Stimulated activated CD4-positive, alpha-beta T cell treated with anti-CD3 and anti-CD28 coated beads, Interleukin-15, amount 100 ng/mL, for 24 hours (primary cell): Measurements from ENCODE around the gene ALK.

ENCODE experiments used
- DNase-seq: peaks from one replicate; pipeline ENCODE4 v3.0.0-alpha.2; 2020

Gene ALK

GRCh38 chr2:29522951-29523669 is 398.3 kb downstream of the ALK start:
- no peak for DNase-seq

DNA sequence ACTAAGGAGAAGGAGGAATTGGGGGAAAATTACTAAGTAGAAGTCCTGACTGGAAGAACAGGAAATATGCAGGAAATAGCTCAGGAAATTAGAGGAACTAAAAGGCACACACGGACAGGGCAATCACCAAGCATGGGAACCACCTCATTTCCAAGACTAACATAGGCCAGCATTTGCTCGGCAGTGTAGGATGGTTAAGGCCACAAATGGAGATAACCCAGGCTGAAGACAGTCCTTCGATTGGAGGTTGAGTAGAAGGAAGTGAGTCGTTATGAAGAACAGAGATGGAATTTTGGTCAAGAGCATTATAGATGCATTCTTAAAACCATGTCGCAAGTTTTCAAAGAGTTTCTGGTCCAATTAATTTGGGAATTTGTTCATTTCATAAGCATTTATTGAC is 401.4 kb downstream of the ALK start:
- DNase-seq: no peak

GRCh38 chr2:29519338-29519925 is 402.0 kb downstream of the ALK start:
- no peak for DNase-seq

DNA sequence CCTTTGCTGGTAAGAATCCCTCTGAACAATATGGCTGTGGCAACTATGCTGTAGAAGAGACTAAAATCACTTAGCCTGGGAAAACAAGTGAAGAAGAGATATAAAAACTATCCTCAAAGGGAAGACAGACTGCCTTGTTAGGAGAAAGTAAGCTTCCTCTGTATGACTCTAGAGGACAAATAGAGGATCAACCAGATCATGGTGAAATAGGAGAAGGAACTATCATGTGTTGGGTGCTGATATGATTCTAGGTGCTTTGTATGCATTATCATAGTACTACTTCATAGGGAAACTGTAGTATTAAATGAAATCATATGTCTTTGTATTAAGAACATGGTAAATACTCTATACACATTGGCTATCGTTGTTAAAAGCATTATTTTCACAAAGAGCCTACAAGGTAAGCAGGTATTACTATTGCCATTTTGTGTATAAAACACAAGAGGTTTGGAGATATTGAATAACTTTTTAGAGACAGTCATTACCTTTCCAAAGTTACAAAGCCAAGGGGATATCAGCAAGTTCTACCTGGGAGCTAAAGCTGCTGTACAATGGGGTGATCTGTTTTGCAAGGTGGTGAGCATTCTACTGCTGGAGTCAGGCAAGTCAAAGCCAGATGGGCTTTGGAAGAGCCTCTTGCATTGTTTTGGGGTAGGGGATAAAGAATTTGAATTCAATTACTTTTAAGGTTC is 402.6 kb downstream of the ALK start:
- DNase-seq: no peak

DNA sequence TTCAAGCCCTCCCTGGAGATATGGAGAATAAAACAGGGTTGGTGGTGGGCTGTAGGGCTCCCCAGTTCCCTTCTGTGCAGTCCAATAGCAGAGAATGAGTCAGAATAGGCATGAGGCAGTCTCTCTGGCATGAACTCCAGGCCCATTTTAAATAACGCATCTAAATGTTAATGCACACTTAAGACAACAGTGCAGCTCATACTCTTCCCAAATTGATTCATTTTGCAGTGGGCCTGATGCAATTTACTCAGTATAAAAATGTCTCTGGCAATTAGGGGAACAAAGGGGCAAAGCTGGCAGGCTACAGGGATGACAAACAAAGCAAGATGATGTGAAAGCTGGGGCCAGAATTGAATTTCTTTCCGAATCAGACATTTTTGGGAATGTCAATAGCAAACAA is 403.4 kb downstream of the ALK start:
- DNase-seq: no peak

- no peak for DNase-seq
These were observed 404.0 kb downstream of the ALK start for GRCh38 chr2:29517413-29517812.

- no peak for DNase-seq
These were observed 404.6 kb downstream of the ALK start for GRCh38 chr2:29516767-29517166.

- no peak for DNase-seq
These were observed 411.5 kb downstream of the ALK start for GRCh38 chr2:29509878-29510277.

GRCh38 chr2:29509397-29509796 is 412.0 kb downstream of the ALK start:
- no peak for DNase-seq

DNA sequence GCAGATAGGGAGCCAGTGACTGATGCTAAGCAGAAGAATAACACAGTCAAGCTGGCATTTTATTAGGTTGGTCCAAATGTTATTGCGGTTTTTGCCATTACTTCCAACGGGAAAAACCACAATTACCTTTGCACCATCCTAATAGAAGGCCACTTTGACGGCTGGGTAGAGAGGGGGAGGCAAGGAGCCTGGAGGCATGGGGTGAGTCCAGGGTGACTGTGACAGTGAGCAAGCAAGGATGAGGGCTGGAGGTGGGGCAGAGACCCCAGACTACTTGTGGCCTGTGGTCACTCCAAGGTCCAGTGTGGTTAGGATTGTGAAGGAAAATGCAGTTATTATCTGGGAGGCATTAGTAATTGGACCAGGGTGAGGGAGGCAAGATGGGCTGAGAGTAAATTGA is 416.6 kb downstream of the ALK start:
- no peak for DNase-seq

DNA sequence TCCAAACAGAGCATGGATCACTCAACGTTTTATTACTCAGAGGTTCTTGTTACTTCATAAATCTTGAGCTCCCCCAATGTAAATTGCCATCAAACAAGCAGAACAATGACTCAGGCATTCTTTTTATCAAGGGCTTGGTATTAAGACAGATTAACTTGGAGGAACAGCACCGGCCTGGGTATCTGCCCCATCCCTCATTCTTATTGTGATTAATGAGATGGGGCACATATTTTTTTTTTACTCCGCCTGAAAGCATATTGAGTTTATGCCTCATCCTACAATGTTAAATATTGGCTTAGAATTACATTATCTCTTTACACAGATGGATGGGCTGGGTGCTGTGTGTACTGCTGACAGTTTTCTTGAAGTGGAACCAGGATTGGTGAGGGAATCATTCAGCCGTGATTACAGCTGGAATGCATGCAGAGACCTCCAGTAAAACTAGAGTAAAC is 418.9 kb downstream of the ALK start:
- no peak for DNase-seq

- DNase-seq: no peak
These were observed 424.0 kb downstream of the ALK start for GRCh38 chr2:29497375-29497774.

DNA sequence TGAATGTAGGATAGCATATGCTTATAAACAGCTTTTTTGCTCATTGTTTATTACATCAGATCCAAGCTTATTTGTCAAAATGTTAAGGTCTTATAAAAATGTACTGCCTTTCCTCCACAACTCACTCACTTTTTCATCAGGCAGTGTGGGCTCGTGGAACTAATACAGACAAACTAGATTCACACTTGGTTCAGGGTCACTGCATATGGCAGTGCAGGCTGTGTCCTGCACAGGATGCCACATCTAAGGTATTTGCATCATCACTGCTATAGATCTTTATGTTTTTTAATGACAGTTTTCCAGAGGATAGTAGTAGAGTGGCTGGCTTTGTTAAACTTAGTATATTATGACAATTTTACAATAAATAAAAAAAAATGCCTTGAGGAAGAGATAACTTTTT is 425.2 kb downstream of the ALK start:
- no peak for DNase-seq

DNA sequence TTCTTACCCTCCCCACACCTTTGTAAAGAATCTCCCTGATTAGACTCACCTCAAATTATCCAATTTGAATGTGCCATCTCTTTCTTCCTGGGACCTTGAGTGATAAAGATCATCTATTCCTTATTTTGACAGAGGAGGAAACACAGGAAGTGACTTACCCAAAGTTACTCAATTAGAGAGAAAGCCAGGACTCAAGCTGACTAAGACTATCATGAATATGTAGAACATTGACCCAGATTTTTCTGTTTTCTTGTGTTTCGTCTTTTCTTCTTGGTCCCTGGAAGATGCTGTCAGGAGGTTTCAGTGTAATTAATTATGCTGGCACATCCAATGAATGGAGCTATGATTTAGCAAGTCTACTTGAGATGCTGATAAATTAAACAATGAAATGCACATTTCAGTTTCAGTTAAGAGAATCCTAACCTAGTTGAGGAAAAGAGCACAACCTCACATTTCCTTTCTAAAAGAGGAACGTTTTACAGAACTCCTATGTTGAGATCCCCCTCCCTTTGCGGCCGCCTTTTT is 425.8 kb downstream of the ALK start:
- no peak for DNase-seq

DNA sequence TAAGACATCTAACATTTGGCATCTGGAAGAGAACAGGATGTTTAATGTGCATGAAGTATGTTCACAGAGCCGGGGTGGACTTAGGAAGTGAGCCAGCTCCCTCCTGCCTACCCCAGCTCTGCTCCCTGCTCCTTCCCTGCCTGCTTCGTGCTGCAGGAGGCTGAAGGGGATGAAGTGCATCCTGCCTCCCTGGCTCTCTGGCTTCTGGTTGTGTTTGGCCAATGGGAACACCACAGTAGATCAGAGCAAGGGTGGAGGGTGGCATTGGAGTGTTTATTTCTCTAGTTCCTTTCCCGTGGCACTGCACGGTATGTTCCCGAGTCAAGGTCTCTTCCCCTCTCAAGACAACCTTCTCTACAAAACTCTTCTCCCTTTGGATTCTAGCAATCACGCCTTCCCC is 426.3 kb downstream of the ALK start:
- DNase-seq: no peak

DNA sequence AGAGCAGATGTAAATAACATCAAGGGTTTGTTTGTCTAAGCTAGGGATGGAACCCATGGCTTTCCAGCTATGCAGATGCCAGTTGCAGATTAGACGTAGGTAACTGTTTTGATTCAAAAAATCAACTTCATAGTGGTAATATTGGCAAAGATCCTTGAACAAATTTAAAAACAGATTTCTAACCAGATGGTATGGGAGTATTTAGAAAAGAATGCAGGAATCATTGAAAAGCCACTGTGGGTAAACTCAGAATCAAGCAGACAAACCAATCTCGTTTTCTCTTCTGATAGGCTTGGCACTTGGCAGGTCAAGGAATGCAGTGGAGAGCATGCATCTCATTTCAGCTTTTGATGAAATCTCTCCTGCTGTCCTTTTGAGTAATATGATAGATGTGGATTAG is 428.7 kb downstream of the ALK start:
- no peak for DNase-seq

DNA sequence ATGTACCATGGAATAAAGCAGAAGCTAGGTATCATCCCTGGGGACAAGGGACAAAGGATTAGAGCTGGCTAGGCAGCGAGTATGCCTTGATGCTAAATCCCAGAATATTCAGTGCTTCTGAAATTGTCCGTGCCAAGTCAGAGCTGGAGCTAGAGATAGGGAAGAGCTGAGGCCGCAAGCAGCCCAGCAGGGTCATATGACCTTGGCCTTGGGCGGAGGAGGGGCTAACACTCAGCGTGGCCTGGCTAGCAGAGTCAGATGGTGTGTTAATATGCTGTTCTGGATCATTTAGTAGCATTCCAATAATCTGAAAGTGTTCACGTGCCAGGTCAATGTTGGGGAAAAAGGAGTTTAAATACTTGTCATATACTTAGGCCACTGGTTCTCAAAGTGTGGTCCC is 431.3 kb downstream of the ALK start:
- no peak for DNase-seq

- DNase-seq: no peak
These were observed 431.8 kb downstream of the ALK start for GRCh38 chr2:29489568-29489967.

- DNase-seq: no peak
These were observed 433.3 kb downstream of the ALK start for GRCh38 chr2:29487967-29488555.

DNA sequence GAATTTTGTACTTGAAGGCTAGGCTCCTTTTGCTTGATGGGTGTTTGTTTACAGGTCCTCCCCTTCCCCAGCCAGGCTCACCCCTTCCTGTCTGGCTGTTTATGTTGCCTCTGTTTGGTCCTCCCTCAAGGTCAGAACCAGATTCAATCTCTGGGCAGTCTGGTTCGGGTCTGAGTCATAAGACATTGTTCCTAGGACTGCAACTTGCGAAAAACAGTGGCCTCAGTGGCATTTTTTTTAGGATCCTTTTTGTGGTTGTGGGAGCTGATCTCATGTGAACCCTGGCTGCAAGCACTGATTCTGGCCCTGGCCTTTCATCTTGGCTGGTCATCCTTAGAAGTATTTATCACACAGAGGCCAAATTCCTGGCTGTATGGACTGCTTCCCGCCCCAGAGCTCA is 435.8 kb downstream of the ALK start:
- no peak for DNase-seq

DNA sequence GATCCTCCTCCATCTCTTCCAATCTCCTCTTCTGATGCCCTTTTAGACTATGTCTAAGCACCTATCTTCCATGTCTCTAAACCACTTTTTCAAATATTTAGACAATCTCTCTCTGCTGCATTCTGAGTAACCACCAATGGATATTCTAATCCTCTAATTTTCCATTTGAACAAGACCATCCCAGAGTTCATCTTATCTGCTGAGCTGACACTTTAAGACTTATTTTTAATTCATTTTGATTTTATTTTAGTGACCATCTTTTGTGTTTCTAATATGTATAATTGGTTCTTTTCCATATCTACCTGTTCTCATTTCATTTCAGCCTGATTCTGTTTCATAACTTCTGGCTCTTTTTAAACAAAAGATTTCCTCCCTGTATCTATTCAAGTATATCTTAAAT is 436.3 kb downstream of the ALK start:
- DNase-seq: no peak

DNA sequence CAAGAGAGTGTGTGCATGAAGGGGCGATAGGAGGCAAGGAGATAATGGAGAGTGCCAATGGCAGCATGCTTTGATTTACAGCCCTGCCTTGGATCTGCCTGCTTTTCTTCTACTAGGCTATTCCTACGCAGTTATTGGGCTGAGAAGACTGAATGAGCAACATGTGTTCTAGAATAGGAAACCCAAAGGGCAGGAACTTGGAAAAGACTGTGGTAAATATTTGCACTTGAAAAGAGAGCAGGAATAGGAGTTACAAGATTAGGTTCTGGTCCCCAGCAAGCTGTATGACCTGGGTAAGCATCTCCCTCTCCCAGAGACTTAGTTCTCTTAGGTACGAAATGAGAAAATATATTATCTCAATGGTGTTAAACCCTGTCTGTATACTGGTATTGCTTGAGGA is 438.5 kb downstream of the ALK start:
- no peak for DNase-seq

DNA sequence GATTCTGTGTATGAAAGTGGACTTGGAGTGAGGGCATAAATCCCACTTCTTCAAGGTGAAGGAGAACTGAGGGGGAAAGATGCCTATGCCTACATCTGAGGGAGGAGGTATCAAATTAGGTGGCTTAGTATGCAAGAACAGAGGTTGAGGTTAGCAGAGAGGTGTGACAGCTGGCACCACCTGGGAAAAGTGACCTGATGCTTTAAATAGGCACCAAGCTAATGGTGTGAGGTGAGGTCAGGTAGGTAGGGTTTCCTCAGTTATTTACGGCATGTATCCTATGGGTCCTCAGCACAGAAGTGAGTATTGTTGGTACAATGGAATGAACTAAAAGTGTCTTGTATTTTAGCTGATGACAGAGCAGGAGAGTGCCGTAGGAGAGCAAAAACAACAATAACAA is 439.0 kb downstream of the ALK start:
- no peak for DNase-seq

GRCh38 chr2:29481313-29481712 is 440.1 kb downstream of the ALK start:
- no peak for DNase-seq
